Measurements from ENCODE around the gene CYB561A3.

- TF ChIP-seq POLR2A (IDR thresholded peaks at IDR 0.05; ENCODE audit: low read length) (no peak), GATA1 (IDR thresholded peaks at IDR 0.05; ENCODE audit: low read depth, low read length) (no peak)
These were observed 2.2 kb downstream of the CYB561A3 start for GRCh38 chr11:61359516-61359915.

Measured in erythroblast (primary cell).